Subcutaneous abdominal adipose tissue (tissue), 5 donors: ENCODE data around the gene NHS.

ENCODE experiments used
- H3K27ac ChIP-seq: one replicate; pipeline ENCODE4 v1.7.0; 2013; ENCODE audit warnings: low read depth, mild to moderate bottlenecking, inconsistent platforms, low read length, moderate library complexity
- H3K27me3 ChIP-seq, 5 donors: one replicate each; pipeline ENCODE4 v1.7.0; 2013; ENCODE audit warnings: low read length in 5 of 5, inconsistent platforms in 1 of 5; ENCODE audit not compliant: control insufficient read depth in 5 of 5, insufficient read depth in 4 of 5
- H3K36me3 ChIP-seq, 5 donors: one replicate each; pipeline ENCODE4 v1.7.0; 2013; ENCODE audit warnings: low read length in 5 of 5; ENCODE audit not compliant: control insufficient read depth in 5 of 5, insufficient read depth in 5 of 5
- H3K4me1 ChIP-seq, 5 donors: one replicate each; pipeline ENCODE4 v1.7.0; 2013; ENCODE audit warnings: low read length in 5 of 5, mild to moderate bottlenecking in 3 of 5, moderate library complexity in 1 of 5; ENCODE audit not compliant: control insufficient read depth in 5 of 5, insufficient read depth in 5 of 5
- H3K4me3 ChIP-seq, 5 donors: one replicate each; pipeline ENCODE4 v1.7.0; 2013; ENCODE audit warnings: low read length in 5 of 5, low read depth in 1 of 5
- H3K9ac ChIP-seq, 5 donors: one replicate each; pipeline ENCODE4 v1.7.0; 2013; ENCODE audit warnings: low read length in 5 of 5, mild to moderate bottlenecking in 4 of 5, moderate library complexity in 3 of 5
- H3K9me3 ChIP-seq, 5 donors: one replicate each; pipeline ENCODE4 v1.7.0; 2013; ENCODE audit warnings: low read length in 5 of 5; ENCODE audit not compliant: control insufficient read depth in 5 of 5
- donor health status: healthy.
- donor health status: healthy.
- donor health status: healthy.
- donor health status: healthy.
- donor health status: healthy.

The NHS gene

GRCh38 chrX:17759990-17760389 lies 385.0 kb downstream of the NHS start:
- Histone ChIP-seq H3K9me3 (peaks cover 0 to 4% (median under 1%) of the 10 kb centered on the region in 5 donors), H3K27ac (no peak overlapping the region), H3K27me3 (peaks cover 0 to 5% (median 4%) of the 10 kb centered on the region in 5 donors), H3K4me3 (no peak overlapping the region), H3K4me1 (peaks cover 0 to 8% (median 0%) of the 10 kb centered on the region in 5 donors), H3K36me3 (no peaks in the 10 kb centered on the region), H3K9ac (no peak overlapping the region)

GRCh38 chrX:17767734-17768133 lies 392.7 kb downstream of the NHS start:
- H3K36me3 ChIP-seq, result no peaks in the 10 kb centered on the region
- H3K27me3 ChIP-seq, result peaks cover 0 to 24% (median 18%) of the 10 kb centered on the region in 5 donors
- H3K4me3 ChIP-seq, result no peak overlapping the region

GRCh38 chrX:17768997-17769396 lies 394.0 kb downstream of the NHS start:
- Histone ChIP-seq H3K36me3 (no peaks in the 10 kb centered on the region), H3K27ac (no peak overlapping the region), H3K9ac (no peak overlapping the region)

More at GRCh38 chrX:17767734-17768133, 392.7 kb downstream of the NHS start:
- peaks cover 0 to 11% (median 4%) of the 10 kb centered on the region in 5 donors for H3K9me3 ChIP-seq
- no peaks in the 10 kb centered on the region for H3K4me1 ChIP-seq
- H3K27ac ChIP-seq, result no peak overlapping the region
- H3K9ac ChIP-seq, result no peak overlapping the region

DNA sequence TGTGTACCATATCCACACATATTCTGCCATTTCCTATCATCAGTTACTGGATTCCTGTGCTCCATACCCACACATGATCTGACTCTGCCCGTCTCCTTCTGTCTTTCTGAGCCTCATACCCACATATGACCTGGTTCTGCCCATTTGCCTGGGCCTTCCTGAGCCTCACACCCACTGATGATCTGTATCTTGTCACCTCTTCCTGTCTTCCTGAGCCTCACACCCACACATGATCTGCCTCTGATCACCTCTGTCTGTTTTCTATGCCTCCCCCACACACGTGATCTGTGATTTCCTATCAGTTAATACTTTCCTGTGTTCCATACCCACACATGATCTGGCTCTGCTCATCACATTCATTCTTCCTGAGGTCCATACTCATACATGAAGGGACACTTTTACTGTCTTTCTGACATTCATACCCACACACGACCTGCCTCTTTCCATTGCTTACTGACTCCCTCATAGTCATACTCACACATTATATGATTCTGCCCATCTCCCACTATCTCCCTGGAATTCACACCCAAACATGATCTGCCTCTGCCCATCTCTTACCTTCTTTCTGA lies 394.8 kb downstream of the NHS start:
- Histone ChIP-seq H3K4me1 (no peaks in the 10 kb centered on the region), H3K36me3 (no peaks in the 10 kb centered on the region), H3K4me3 (no peak overlapping the region), H3K27ac (no peak overlapping the region), H3K9ac (no peak overlapping the region), H3K9me3 (peaks cover 0 to 9% (median 4%) of the 10 kb centered on the region in 5 donors), H3K27me3 (peaks cover 6 to 37% (median 23%) of the 10 kb centered on the region in 5 donors)

More at GRCh38 chrX:17768997-17769396, 394.0 kb downstream of the NHS start:
- H3K4me1 ChIP-seq, result no peaks in the 10 kb centered on the region
- H3K4me3 ChIP-seq, result no peak overlapping the region
- peaks cover 0 to 11% (median 4%) of the 10 kb centered on the region in 5 donors for H3K9me3 ChIP-seq
- peaks cover 6 to 37% (median 23%) of the 10 kb centered on the region in 5 donors for H3K27me3 ChIP-seq

- Histone ChIP-seq H3K27me3 (peaks cover 5 to 31% (median 18%) of the 10 kb centered on the region in 5 donors), H3K27ac (no peak overlapping the region), H3K36me3 (no peaks in the 10 kb centered on the region), H3K9me3 (peaks cover 0 to 5% (median 4%) of the 10 kb centered on the region in 5 donors), H3K4me1 (no peaks in the 10 kb centered on the region), H3K4me3 (no peak overlapping the region), H3K9ac (no peak overlapping the region)
Observed at GRCh38 chrX:17773221-17773876, 398.3 kb downstream of the NHS start.

DNA sequence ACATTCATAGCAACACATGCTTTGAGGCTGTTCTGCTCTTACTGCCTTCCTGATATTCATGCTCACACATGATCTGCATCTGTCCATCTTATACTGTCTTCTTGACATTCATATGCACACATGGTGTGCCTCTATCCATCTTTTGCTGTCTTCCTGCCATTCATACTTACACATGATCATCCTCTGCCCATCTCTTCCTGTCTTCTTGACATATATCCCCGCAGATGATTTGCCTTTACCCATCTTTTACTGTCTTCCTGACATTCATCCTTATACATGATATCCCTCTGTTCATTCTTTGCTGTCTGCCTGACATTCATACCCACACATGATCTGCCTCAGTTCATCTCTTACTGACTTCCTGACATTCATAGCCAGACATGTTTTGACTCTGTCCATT lies 399.1 kb downstream of the NHS start:
- H3K4me1 ChIP-seq, result no peaks in the 10 kb centered on the region
- H3K27ac ChIP-seq, result no peak overlapping the region
- H3K36me3 ChIP-seq, result no peaks in the 10 kb centered on the region
- peaks cover 5 to 31% (median 18%) of the 10 kb centered on the region in 5 donors for H3K27me3 ChIP-seq
- no peak overlapping the region for H3K9ac ChIP-seq
- H3K9me3 ChIP-seq, result peaks cover 0 to 7% (median 4%) of the 10 kb centered on the region in 5 donors
- H3K4me3 ChIP-seq, result no peak overlapping the region

DNA sequence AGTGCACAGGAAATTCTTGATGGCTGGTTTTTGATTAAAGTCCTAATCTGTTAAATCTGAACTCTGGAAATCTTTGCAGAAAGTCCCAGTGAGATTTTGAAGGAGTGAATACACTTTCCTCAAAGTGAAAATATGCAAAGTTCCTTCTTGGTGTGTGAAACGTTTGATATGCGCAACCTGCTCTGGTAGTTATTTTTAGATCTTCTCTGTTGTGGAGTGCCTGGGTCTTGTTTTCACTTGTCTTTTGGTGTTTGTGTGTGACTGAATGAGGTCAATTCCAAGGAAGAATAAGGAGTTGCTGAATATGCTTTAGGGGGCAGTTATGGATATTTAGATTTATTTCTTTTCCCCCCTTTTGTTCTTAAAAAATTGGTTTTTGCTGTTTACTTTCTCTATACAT lies 404.0 kb downstream of the NHS start:
- Histone ChIP-seq H3K4me1 (no peaks in the 10 kb centered on the region), H3K4me3 (no peak overlapping the region), H3K9ac (no peak overlapping the region), H3K9me3 (peaks cover 0 to 17% (median 14%) of the 10 kb centered on the region in 5 donors), H3K27ac (no peak overlapping the region), H3K27me3 (peaks cover 0 to 3% (median under 1%) of the 10 kb centered on the region in 5 donors), H3K36me3 (no peaks in the 10 kb centered on the region)

DNA sequence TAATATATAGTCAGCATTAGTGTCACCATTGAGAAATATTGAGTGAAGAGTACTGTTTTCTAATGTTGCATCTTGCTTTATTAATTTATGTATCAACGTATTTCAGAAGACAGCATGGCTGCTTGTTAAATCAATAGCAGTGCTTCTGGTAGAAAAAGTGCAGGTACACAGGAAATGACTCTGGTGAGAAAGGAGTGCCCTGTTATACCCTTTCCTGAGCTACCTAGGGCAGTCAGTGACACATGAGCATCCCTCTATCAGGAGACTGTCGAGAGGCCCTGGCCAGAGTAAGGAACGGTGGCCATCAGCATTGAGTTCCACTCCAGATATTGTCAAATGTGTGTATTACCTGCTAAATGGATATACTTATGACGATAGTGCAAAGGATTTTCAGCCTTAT lies 404.4 kb downstream of the NHS start:
- Histone ChIP-seq H3K27ac (no peak overlapping the region), H3K36me3 (no peaks in the 10 kb centered on the region), H3K4me1 (no peaks in the 10 kb centered on the region), H3K4me3 (no peak overlapping the region), H3K9ac (no peak overlapping the region), H3K9me3 (peaks cover 0 to 17% (median 14%) of the 10 kb centered on the region in 5 donors), H3K27me3 (peaks cover 0 to 2% (median 0%) of the 10 kb centered on the region in 5 donors)
